Measurements from ENCODE around the gene SCAMP3.
"Not testable (repeated sequence)": the region's sequence is repeated elsewhere in the genome, so short reads cannot be mapped to it uniquely, and the experiment has no call there.

The SCAMP3 gene

DNA sequence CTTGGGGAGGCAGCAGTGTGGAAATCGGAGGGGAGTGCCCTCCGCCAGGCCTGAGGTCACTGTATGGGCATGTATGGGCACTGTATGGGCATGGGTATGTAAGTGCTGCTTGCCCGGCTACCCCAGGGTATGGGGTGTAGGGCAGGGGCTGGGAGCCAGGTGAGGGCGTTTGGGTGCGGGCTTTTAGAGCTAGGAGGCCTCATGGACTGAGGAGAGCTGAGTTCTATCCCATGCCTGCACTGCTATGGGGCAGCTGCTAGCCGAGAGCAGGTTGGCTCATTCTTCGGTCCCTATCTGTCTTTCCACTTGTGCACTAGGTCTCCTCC, 33.7 kb upstream of the SCAMP3 start:
- POLR2A ChIA-PET: no interaction called here
- CTCF ChIA-PET: no interaction called here
- TF ChIP-seq, protein P1, sequence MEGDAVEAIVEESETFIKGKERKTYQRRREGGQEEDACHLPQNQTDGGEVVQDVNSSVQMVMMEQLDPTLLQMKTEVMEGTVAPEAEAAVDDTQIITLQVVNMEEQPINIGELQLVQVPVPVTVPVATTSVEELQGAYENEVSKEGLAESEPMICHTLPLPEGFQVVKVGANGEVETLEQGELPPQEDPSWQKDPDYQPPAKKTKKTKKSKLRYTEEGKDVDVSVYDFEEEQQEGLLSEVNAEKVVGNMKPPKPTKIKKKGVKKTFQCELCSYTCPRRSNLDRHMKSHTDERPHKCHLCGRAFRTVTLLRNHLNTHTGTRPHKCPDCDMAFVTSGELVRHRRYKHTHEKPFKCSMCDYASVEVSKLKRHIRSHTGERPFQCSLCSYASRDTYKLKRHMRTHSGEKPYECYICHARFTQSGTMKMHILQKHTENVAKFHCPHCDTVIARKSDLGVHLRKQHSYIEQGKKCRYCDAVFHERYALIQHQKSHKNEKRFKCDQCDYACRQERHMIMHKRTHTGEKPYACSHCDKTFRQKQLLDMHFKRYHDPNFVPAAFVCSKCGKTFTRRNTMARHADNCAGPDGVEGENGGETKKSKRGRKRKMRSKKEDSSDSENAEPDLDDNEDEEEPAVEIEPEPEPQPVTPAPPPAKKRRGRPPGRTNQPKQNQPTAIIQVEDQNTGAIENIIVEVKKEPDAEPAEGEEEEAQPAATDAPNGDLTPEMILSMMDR (IDR thresholded peaks at IDR 0.05; ENCODE audit: control extremely low read depth, extremely low read depth, low read depth, missing control alignments): no peak
- DNase-seq (ENCODE audit: extremely low spot score): no peak

DNA sequence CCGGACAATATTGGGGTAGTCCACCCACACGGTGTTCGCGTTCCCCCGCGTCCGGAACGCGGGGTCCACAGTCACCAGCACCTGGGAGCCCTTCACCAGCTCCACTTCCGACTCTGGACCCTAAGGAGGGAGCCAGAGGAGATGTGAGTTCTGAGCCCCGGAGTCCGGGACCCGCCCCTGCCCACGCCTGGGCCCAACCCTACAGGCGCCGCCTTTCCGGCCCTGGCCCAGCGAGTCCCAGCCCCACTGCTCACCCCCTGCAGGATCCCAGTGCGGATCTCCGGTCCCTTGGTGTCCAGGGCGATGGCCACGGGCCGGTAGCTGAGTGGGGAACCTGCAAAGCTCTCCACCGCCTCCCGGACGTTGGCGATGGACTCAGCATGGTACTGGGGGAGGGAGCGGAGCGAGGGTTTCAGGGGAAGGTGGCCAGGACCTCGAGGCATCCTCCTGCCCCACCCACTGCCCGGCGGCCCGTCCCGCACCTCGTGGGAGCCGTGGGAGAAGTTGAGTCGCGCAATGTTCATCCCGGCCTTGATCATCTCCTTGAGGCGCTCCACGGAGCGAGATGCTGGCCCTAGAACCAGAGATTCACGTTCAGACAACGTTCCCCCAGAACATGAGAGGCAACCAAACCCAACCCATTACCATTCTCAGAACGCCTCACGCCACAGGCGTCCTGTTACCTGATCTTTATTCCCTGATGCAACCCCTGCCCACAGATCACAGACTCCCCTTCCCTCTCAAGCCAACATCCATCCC, 33.2 kb upstream of the SCAMP3 start:
- ChIA-PET POLR2A (interaction anchor here (0.6 kb wide), 1 partner anchor 739 kb away, joined by 5 read pairs; no protein-coding TSS in a partner anchor), CTCF (no interaction called here)
- DNase-seq (ENCODE audit: extremely low spot score): no peak
- TF ChIP-seq, protein P1 (IDR thresholded peaks at IDR 0.05; ENCODE audit: control extremely low read depth, extremely low read depth, low read depth, missing control alignments): no peak

DNA sequence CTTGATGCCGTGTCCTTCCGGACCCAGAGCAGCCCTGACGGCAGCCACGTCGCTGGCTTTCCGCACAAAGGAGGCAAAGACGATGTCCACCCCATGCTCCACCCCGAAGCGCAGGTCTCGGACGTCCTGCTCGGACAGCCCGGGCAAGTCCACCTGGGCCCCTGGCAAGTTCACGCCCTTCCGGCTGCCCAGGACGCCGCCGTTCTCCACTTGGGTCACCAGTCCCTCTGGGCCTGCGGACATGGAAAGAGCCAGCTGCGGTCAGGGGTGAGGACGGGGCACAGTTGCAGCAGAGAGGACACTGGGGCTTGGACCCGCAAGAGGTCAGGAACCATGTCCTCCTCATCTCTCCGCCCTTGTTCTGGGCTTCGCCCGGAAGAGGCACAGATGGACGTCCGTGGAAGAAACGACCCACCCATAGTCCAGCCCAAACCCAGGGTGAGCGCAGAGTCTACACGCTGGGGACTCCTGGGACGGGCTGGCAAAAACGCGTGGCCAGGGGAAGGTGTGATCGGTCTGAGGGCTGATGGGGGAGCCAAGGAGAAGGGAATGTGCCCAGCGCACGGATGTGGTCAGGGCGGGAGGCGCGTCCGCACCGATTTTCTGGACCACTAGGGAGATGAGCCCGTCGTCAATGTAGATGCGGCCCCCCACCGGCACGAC, 32.5 kb upstream of the SCAMP3 start:
- POLR2A ChIA-PET: interaction anchor here (0.6 kb wide), 1 partner anchor 739 kb away, joined by 5 read pairs; no protein-coding TSS in a partner anchor
- CTCF ChIA-PET: no interaction called here
- TF ChIP-seq, protein P1 (IDR thresholded peaks at IDR 0.05; ENCODE audit: control extremely low read depth, extremely low read depth, low read depth, missing control alignments): no peak
- no peak for DNase-seq (ENCODE audit: extremely low spot score)

DNA sequence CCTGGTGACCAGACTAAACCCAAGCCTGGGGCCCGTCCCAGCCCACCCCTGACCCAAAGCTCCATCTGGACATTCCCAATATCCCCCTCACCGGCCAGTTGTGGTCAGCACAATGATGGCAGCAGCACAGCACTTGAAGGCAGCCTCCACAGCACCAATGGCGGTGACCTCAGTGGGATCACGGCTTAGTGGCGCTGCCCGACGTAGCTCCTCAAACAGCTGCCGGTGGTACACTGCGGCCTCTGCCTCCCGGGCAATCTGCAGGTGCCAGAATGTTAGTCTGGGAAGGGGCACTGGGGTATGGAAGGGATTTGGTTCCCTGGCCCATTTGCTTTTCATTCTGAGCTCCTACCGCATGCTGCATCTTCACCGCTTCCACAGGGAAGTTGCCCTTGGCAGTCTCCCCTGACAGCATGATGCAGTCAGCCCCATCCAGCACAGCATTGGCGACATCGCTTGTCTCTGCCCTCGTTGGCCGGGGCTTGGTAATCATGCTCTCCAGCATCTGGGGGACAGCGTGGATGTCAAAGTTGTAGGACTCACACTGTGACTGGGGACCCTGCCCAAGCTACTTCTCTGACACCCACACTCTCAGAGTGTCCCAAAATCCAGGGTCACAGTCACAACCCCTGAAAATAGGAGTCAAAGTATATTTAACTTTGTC, 31.1 kb upstream of the SCAMP3 start:
- TF ChIP-seq, protein P1 (IDR thresholded peaks at IDR 0.05; ENCODE audit: control extremely low read depth, extremely low read depth, low read depth, missing control alignments): no peak
- ChIA-PET POLR2A (no interaction called here), CTCF (interaction anchor here (0.7 to 4.0 kb wide), 6 partner anchors 12 to 43 kb away, joined by 3 to 16 read pairs (median 4); partner anchors contain the start of gene HCN3)
- no peak for DNase-seq (ENCODE audit: extremely low spot score)

DNA sequence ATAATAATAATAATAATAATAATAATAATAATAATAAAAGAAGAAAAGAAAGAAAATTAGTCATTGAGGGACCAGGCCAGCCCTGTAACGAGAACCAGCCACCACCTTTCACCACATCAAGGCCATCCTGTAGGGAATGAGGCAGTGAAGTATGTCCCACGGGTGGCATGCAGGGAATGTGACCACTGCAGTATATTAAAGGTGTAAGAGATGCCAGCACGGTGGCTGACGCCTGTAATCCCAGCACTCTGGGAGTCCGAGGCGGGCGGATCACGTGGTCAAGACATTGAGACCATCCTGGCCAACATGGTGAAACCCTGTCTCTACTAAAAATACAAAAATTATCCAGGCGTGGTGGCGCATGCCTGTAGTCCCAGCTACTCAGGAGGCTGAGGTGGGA, 28.8 kb upstream of the SCAMP3 start:
- CTCF ChIA-PET: interaction anchor here (1.4 to 4.0 kb wide), 2 partner anchors 12 to 40 kb away, joined by 3 to 16 read pairs; no protein-coding TSS in a partner anchor

DNA sequence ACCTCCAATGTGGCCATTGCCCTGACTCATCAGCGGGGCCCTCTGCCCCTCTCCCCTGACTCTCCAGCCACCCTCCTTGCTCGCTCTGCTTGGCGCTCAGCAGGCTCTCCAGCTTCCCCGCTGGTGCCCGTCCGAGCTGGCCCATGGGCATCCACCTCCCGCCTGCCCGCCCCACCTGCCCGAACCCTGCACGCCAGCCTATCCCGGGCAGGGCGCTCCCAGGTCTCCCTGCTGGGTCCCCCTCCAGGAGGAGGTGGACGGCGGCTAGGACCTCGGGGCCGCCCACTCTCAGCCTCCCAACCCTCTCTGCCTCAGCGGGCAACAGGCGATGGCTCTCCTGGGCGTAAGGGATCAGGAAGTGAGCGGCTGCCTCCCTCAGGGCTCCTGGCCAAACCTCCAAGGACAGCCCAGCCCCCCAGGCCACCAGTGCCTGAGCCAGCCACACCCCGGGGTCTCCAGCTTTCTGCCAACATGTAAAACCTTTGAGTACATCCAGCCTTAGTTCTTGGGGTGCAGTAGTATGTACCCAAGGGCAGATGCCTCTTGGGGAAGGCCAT, 25.9 kb upstream of the SCAMP3 start:
- ChIA-PET CTCF (interaction anchor here (0.5 to 1.1 kb wide), 2 partner anchors 12 to 62 kb away, joined by 3 read pairs; no protein-coding TSS in a partner anchor), POLR2A (no interaction called here)
- TF ChIP-seq, protein P1 (IDR thresholded peaks at IDR 0.05; ENCODE audit: control extremely low read depth, extremely low read depth, low read depth, missing control alignments): no peak
- no peak for DNase-seq (ENCODE audit: extremely low spot score)

More for the DNA sequence above, 28.8 kb upstream of the SCAMP3 start:
- not testable (repeated sequence) for DNase-seq (ENCODE audit: extremely low spot score)
- POLR2A ChIA-PET: interaction anchor here (0.6 kb wide), 1 partner anchor 604 kb away, joined by 3 read pairs; no protein-coding TSS in a partner anchor
